Measurements from ENCODE around the gene DYNLL2.

The DYNLL2 gene

GRCh38 chr17:58144801-58145200, 61.6 kb downstream of the DYNLL2 start:
- H3K27me3 ChIP-seq (ENCODE audit: insufficient read depth, poor library complexity, severe bottlenecking): peaks cover 11% of the 10 kb centered on the region
- H3K4me3 ChIP-seq (replicated peaks; ENCODE audit: insufficient read depth, low read length): no peak overlapping the region
- TF ChIP-seq CTCF (IDR thresholded peaks at IDR 0.05; ENCODE audit: insufficient read depth, low read length): no peak
- no peak for TF ChIP-seq POLR2AphosphoS5 (IDR thresholded peaks at IDR 0.05; ENCODE audit: low read depth)
- TF ChIP-seq SPI1 (IDR thresholded peaks at IDR 0.05; ENCODE audit: borderline replicate concordance, low read depth): no peak
- TF ChIP-seq GABPA (IDR thresholded peaks at IDR 0.05; ENCODE audit: low read depth): no peak
- no peak for TF ChIP-seq REST (IDR thresholded peaks at IDR 0.05; ENCODE audit: insufficient replicate concordance, low read depth)
- DNase-seq (ENCODE audit: low read depth in 1 of 2, low spot score in 1 of 2): no peak
- H3K27ac ChIP-seq (replicated peaks): no peak overlapping the region
